ENCODE measurements around the gene LAMA2.
"Not testable (repeated sequence)": the region's sequence is repeated elsewhere in the genome, so short reads cannot be mapped to it uniquely, and the experiment has no call there.

Gene LAMA2

DNA sequence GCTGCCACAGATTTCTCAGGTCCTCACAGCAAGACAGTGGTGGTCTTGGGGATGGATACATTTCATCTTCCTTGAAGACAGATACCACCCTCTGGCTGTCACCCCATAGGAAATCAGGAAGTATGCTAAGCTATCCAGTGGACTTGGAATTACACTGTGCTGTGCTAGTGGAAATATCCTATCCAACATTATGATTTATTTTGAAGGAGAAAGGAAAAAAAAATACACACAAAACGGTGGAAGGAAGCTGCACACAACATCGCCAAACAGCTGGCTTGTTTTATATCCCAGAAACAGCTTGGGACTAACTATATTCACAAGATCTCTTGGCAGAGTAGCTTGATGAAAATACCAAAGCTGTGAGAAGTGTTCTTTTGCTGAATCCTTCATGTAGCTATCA is 257.6 kb downstream of the LAMA2 start:
- H3K4me3 ChIP-seq (ENCODE audit: extremely low read depth, insufficient read depth, low read length, poor library complexity, severe bottlenecking), result no peak overlapping the region
- WGBS, 2 experiments (ENCODE audit: insufficient coverage in 2 of 2), result 70% methylated on average over 2 of the region's 2 CpGs; no CpG with 5 or more reads in 1 of the 2 experiments
- no peaks in the 10 kb centered on the region for H3K4me1 ChIP-seq (ENCODE audit: control insufficient read depth, insufficient read depth, low read length, poor library complexity, severe bottlenecking)

DNA sequence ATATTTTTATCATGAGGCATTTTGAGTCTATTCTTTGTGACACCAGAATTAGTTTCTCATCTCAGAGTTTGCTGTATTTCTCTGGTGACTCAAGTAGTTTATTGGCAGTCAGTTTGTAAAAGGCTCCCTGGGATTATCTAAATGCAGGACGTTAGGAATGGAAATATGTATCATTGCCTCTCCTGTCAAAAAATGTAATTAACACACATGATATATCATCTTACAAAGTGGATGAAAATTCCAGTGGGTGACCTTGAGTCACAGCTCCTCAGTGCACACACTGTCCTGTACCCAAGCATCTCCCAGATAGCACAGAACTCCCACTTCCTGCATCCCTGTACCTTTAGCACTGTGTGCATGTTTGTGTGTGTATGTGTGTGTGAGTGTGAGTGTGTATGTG is 258.6 kb downstream of the LAMA2 start:
- no CpG with 5 or more reads among the region's 1 CpG for WGBS, 2 experiments (ENCODE audit: insufficient coverage in 2 of 2)
- Histone ChIP-seq H3K4me1 (ENCODE audit: control insufficient read depth, insufficient read depth, low read length, poor library complexity, severe bottlenecking) (no peaks in the 10 kb centered on the region), H3K9me3 (ENCODE audit: control insufficient read depth, low read length) (no peaks in the 10 kb centered on the region), H3K36me3 (ENCODE audit: control insufficient read depth, insufficient read depth, low read length) (no peaks in the 10 kb centered on the region), H3K4me3 (ENCODE audit: extremely low read depth, insufficient read depth, low read length, poor library complexity, severe bottlenecking) (no peak overlapping the region), H3K27ac (ENCODE audit: low read depth, low read length, severe bottlenecking) (no peak overlapping the region)

More for the DNA sequence above, 257.6 kb downstream of the LAMA2 start:
- no peak overlapping the region for H3K27ac ChIP-seq (ENCODE audit: low read depth, low read length, severe bottlenecking)
- H3K9me3 ChIP-seq (ENCODE audit: control insufficient read depth, low read length), result no peaks in the 10 kb centered on the region
- no peaks in the 10 kb centered on the region for H3K36me3 ChIP-seq (ENCODE audit: control insufficient read depth, insufficient read depth, low read length)

DNA sequence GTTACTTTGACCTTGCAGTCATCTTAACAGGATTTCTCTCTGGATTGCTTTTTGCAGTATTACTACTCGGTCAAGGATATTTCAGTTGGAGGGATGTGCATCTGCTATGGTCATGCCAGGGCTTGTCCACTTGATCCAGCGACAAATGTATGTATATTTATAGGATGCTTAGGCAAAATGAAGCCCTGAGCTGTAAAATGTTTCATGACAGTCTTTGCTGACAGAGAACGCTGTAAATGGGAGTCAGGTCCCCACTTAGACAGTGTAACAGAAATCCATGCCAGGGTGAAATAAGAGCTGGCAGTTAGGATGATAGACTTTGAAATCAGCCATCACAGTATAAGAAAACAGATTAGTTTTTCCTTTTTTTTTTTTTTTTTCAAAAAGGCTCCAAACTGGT is 264.0 kb downstream of the LAMA2 start:
- 88 to 100% methylated on average over 1 to 3 of the region's 3 CpGs for WGBS, 2 experiments (ENCODE audit: insufficient coverage in 2 of 2)
- Histone ChIP-seq H3K36me3 (ENCODE audit: control insufficient read depth, insufficient read depth, low read length) (no peaks in the 10 kb centered on the region), H3K9me3 (ENCODE audit: control insufficient read depth, low read length) (no peaks in the 10 kb centered on the region), H3K27ac (ENCODE audit: low read depth, low read length, severe bottlenecking) (no peak overlapping the region), H3K4me1 (ENCODE audit: control insufficient read depth, insufficient read depth, low read length, poor library complexity, severe bottlenecking) (no peaks in the 10 kb centered on the region), H3K4me3 (ENCODE audit: extremely low read depth, insufficient read depth, low read length, poor library complexity, severe bottlenecking) (no peak overlapping the region)

DNA sequence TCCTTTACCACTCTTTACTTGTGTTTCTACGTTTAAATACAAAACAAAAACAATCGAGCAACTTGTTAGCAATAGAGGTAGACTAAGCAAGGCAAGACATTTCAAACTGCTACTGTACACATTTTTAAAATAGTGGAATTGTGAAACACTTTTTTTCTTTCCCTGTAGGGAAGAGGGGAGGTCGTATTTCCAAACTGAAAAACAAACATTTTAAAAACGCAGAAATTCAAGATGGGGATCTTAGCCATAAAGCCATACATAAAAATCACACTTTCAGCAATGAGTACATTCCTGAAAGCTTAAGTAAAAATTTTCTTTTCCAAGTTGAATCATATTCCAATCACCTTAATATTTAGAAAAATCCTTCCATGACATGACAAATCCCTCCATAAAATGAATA is 267.6 kb downstream of the LAMA2 start:
- 80% methylated on average over 1 of the region's 4 CpGs; no CpG with 5 or more reads in 1 of the 2 experiments for WGBS, 2 experiments (ENCODE audit: insufficient coverage in 2 of 2)
- Histone ChIP-seq H3K4me1 (ENCODE audit: control insufficient read depth, insufficient read depth, low read length, poor library complexity, severe bottlenecking) (no peaks in the 10 kb centered on the region), H3K27ac (ENCODE audit: low read depth, low read length, severe bottlenecking) (no peak overlapping the region), H3K9me3 (ENCODE audit: control insufficient read depth, low read length) (no peaks in the 10 kb centered on the region), H3K4me3 (ENCODE audit: extremely low read depth, insufficient read depth, low read length, poor library complexity, severe bottlenecking) (no peak overlapping the region), H3K36me3 (ENCODE audit: control insufficient read depth, insufficient read depth, low read length) (no peaks in the 10 kb centered on the region)

DNA sequence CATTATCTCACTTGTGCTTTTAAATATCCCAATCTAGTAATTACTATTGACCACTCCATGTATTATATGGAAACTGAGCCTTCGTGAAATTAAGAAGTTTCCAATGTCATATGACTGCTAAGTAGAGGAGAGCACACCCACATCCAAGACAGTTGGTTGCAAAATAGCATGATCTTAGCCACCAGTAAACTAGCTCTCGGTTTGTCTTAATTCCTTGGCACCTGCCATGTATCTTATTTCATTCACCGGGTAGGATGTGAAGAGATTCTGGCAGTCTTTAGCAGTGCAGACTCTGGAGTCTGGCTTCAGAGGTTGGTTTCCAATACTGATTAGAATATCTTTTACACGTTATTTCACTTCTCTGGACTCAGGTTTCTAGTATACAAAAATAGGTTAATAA is 270.3 kb downstream of the LAMA2 start:
- Histone ChIP-seq H3K27ac (ENCODE audit: low read depth, low read length, severe bottlenecking) (no peak overlapping the region), H3K36me3 (ENCODE audit: control insufficient read depth, insufficient read depth, low read length) (no peaks in the 10 kb centered on the region), H3K4me1 (ENCODE audit: control insufficient read depth, insufficient read depth, low read length, poor library complexity, severe bottlenecking) (no peaks in the 10 kb centered on the region), H3K9me3 (ENCODE audit: control insufficient read depth, low read length) (no peaks in the 10 kb centered on the region), H3K4me3 (ENCODE audit: extremely low read depth, insufficient read depth, low read length, poor library complexity, severe bottlenecking) (no peak overlapping the region)
- WGBS, 2 experiments (ENCODE audit: insufficient coverage in 2 of 2), result 93% methylated on average over 3 of the region's 4 CpGs; no CpG with 5 or more reads in 1 of the 2 experiments

DNA sequence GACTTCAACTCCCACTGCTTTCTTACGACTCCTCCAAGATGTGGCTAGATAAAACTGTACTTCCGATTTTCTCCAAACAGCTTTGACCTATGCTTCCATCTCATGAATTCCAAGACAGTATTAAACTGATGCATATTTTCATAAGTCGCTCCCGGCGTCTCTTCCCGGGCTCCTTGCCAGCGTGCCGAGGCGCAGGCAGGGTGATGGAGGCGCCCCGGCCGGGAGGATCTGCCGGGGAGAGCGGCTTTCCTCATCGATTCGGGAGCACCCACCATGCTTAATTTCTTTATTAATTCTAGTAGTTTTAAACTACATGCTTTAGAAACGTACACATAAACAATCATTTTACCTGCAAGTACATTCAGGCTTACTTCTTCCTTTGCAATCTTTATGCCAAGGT is 276.3 kb downstream of the LAMA2 start:
- WGBS, 2 experiments (ENCODE audit: insufficient coverage in 2 of 2), result 89 to 100% methylated on average over 1 to 15 of the region's 17 CpGs

DNA sequence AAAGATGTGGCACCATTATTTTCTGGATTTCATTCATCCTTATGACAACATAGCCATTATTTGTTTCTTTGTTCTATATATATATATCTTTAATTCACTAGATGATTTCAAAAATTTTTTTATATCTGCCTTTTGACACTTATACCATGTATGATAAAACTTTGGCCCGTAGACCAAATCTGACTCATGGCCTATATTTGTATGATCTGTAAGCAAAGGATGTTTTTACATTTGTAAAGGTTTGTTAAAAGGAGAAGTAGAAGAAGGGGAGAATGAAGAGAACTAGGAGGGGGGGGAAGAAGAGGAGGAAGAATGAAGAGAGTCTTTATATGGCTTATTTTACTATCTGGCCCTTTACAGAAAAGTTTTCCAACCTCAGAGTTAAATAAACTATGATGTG is 279.7 kb downstream of the LAMA2 start:
- no peaks in the 10 kb centered on the region for H3K36me3 ChIP-seq (ENCODE audit: control insufficient read depth, insufficient read depth, low read length)
- no peak overlapping the region for H3K27ac ChIP-seq (ENCODE audit: low read depth, low read length, severe bottlenecking)
- no peaks in the 10 kb centered on the region for H3K9me3 ChIP-seq (ENCODE audit: control insufficient read depth, low read length)
- no peak overlapping the region for H3K4me3 ChIP-seq (ENCODE audit: extremely low read depth, insufficient read depth, low read length, poor library complexity, severe bottlenecking)
- H3K4me1 ChIP-seq (ENCODE audit: control insufficient read depth, insufficient read depth, low read length, poor library complexity, severe bottlenecking), result no peaks in the 10 kb centered on the region
- 100% methylated on average over 1 of the region's 1 CpG for WGBS, 2 experiments (ENCODE audit: insufficient coverage in 2 of 2)

More for the DNA sequence above, 276.3 kb downstream of the LAMA2 start:
- not testable (repeated sequence) for H3K4me3 ChIP-seq (ENCODE audit: extremely low read depth, insufficient read depth, low read length, poor library complexity, severe bottlenecking); H3K27ac ChIP-seq (ENCODE audit: low read depth, low read length, severe bottlenecking); H3K4me1 ChIP-seq (ENCODE audit: control insufficient read depth, insufficient read depth, low read length, poor library complexity, severe bottlenecking); H3K9me3 ChIP-seq (ENCODE audit: control insufficient read depth, low read length); H3K36me3 ChIP-seq (ENCODE audit: control insufficient read depth, insufficient read depth, low read length)

DNA sequence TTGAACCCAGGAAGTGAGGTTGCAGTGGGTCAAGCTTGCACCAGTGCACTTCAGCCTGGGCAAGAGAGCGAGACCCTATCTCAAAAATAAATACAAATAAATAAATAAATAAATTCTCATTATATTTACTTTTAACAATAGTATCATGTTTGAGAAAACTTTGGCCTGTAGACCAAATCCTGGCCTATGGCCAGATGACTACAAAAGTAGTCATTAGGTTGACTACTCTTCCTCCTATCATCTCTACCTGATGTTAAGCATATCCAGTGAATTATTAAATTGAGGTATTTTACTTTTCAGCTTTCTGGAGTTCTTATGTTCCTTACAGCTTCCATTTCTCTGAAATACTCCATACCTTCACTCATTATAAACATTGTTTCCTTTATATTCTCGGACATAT is 280.6 kb downstream of the LAMA2 start:
- Histone ChIP-seq H3K36me3 (ENCODE audit: control insufficient read depth, insufficient read depth, low read length) (no peaks in the 10 kb centered on the region), H3K27ac (ENCODE audit: low read depth, low read length, severe bottlenecking) (no peak overlapping the region), H3K9me3 (ENCODE audit: control insufficient read depth, low read length) (no peaks in the 10 kb centered on the region), H3K4me3 (ENCODE audit: extremely low read depth, insufficient read depth, low read length, poor library complexity, severe bottlenecking) (no peak overlapping the region), H3K4me1 (ENCODE audit: control insufficient read depth, insufficient read depth, low read length, poor library complexity, severe bottlenecking) (no peaks in the 10 kb centered on the region)
- 100% methylated on average over 1 of the region's 2 CpGs for WGBS, 2 experiments (ENCODE audit: insufficient coverage in 2 of 2)

DNA sequence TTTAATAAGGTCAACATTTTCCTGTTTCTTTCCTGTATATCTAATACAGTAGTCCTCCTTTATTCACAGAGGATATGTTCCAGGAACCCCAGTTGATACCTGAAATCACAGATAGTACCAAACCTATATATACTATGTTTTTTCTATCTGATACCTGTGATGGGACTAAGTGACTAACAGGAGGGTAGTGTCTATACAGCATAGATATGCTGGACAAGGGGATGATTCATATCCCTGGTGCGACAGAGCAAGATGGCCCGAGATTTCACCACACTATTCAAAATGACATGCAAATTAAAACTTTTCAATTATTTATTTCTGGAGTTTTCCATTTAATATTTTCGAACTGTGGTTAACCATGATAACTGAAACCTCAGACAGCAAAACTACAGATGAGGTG is 281.1 kb downstream of the LAMA2 start:
- H3K27ac ChIP-seq (ENCODE audit: low read depth, low read length, severe bottlenecking), result no peak overlapping the region
- 88% methylated on average over 3 of the region's 3 CpGs; no CpG with 5 or more reads in 1 of the 2 experiments for WGBS, 2 experiments (ENCODE audit: insufficient coverage in 2 of 2)

DNA sequence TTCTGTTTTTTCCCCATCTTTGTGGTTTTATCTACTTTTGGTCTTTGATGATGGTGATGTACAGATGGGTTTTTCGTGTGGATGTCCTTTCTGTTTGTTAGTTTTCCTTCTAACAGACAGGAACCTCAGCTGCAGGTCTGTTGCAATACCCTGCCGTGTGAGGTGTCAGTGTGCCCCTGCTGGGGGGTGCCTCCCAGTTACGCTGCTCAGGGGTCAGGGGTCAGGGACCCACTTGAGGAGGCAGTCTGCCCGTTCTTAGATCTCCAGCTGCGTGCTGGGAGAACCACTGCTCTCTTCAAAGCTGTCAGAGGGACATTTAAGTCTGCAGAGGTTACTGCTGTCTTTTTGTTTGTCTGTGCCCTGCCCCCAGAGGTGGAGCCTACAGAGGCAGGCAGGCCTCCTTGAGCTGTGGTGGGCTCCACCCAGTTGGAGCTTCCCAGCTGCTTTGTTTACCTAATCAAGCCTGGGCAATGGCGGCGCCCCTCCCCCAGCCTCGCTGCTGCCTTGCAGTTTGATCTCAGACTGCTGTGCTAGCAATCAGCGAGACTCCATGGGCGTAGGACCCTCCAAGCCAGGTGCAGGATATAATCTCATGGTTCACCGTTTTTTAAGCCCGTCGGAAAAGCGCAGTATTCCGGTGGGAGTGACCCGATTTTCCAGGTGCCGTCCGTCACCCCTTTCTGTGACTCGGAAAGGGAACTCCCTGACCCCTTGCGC is 289.5 kb downstream of the LAMA2 start:
- not testable (repeated sequence) for H3K4me3 ChIP-seq (ENCODE audit: extremely low read depth, insufficient read depth, low read length, poor library complexity, severe bottlenecking); H3K27ac ChIP-seq (ENCODE audit: low read depth, low read length, severe bottlenecking); H3K4me1 ChIP-seq (ENCODE audit: control insufficient read depth, insufficient read depth, low read length, poor library complexity, severe bottlenecking); H3K9me3 ChIP-seq (ENCODE audit: control insufficient read depth, low read length); H3K36me3 ChIP-seq (ENCODE audit: control insufficient read depth, insufficient read depth, low read length)
- 74 to 89% methylated on average over 12 to 13 of the region's 20 CpGs for WGBS, 2 experiments (ENCODE audit: insufficient coverage in 2 of 2)

More for the DNA sequence above, 281.1 kb downstream of the LAMA2 start:
- Histone ChIP-seq H3K4me3 (ENCODE audit: extremely low read depth, insufficient read depth, low read length, poor library complexity, severe bottlenecking) (no peak overlapping the region), H3K4me1 (ENCODE audit: control insufficient read depth, insufficient read depth, low read length, poor library complexity, severe bottlenecking) (no peaks in the 10 kb centered on the region), H3K36me3 (ENCODE audit: control insufficient read depth, insufficient read depth, low read length) (no peaks in the 10 kb centered on the region), H3K9me3 (ENCODE audit: control insufficient read depth, low read length) (no peaks in the 10 kb centered on the region)

DNA sequence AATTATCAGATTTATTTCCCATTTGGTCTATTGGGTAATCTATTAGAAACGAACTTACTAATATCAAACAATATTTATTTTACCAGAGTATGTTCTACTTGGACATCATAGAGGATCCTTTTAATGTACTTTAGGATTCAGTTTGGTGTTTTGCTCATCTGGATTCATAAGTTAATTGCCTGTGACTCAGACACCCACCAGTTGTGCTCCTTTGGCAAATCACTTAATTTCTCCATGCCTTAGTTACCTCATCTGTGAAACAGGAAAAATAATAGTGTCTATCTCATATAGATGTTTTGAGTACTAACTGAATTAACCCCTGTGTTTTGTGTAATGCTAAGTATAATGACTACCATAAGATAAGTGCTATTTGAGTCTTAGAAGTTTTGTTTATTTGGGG is 292.1 kb downstream of the LAMA2 start:
- H3K27ac ChIP-seq (ENCODE audit: low read depth, low read length, severe bottlenecking), result no peak overlapping the region
- no peaks in the 10 kb centered on the region for H3K4me1 ChIP-seq (ENCODE audit: control insufficient read depth, insufficient read depth, low read length, poor library complexity, severe bottlenecking)
- H3K9me3 ChIP-seq (ENCODE audit: control insufficient read depth, low read length), result no peaks in the 10 kb centered on the region
- H3K36me3 ChIP-seq (ENCODE audit: control insufficient read depth, insufficient read depth, low read length), result no peaks in the 10 kb centered on the region
- no CpG with 5 or more reads among the region's 1 CpG for WGBS, 2 experiments (ENCODE audit: insufficient coverage in 2 of 2)
- no peak overlapping the region for H3K4me3 ChIP-seq (ENCODE audit: extremely low read depth, insufficient read depth, low read length, poor library complexity, severe bottlenecking)
